DMS 273 treated with DMSO at 0.1 percent for 48 hours (cell line): ENCODE measurements around the gene LRP1B.

Source experiments
- DNase-seq: peaks from one replicate; lab custom pipeline; 2025; lab: John Stamatoyannopoulos, UW

LRP1B gene

GRCh38 chr2:141515931-141516330 is 614.9 kb downstream of the LRP1B start:
- no peak for DNase-seq

GRCh38 chr2:141513853-141514252 is 617.0 kb downstream of the LRP1B start:
- DNase-seq: no peak

GRCh38 chr2:141508806-141509595 is 621.8 kb downstream of the LRP1B start:
- DNase-seq: no peak

- DNase-seq: no peak
Observed at GRCh38 chr2:141508086-141508752, 622.6 kb downstream of the LRP1B start.

GRCh38 chr2:141506135-141506534 is 624.7 kb downstream of the LRP1B start:
- no peak for DNase-seq

GRCh38 chr2:141501752-141502151 is 629.1 kb downstream of the LRP1B start:
- peak; percentile 47 for DNase-seq

GRCh38 chr2:141499123-141499522 is 631.7 kb downstream of the LRP1B start:
- DNase-seq: no peak

- no peak for DNase-seq
Observed at GRCh38 chr2:141498561-141498960, 632.3 kb downstream of the LRP1B start.

GRCh38 chr2:141497272-141497671 is 633.5 kb downstream of the LRP1B start:
- no peak for DNase-seq

GRCh38 chr2:141496810-141497209 is 634.0 kb downstream of the LRP1B start:
- no peak for DNase-seq

GRCh38 chr2:141493936-141494335 is 636.9 kb downstream of the LRP1B start:
- DNase-seq: peak; percentile 85

GRCh38 chr2:141492816-141493215 is 638.0 kb downstream of the LRP1B start:
- DNase-seq: no peak

GRCh38 chr2:141490886-141491285 is 639.9 kb downstream of the LRP1B start:
- no peak for DNase-seq

- no peak for DNase-seq
Observed at GRCh38 chr2:141482697-141483096, 648.1 kb downstream of the LRP1B start.

GRCh38 chr2:141475801-141476200 is 655.0 kb downstream of the LRP1B start:
- no peak for DNase-seq

GRCh38 chr2:141468761-141469160 is 662.1 kb downstream of the LRP1B start:
- no peak for DNase-seq

GRCh38 chr2:141467331-141467730 is 663.5 kb downstream of the LRP1B start:
- no peak for DNase-seq

- no peak for DNase-seq
Observed at GRCh38 chr2:141464995-141465394, 665.8 kb downstream of the LRP1B start.

GRCh38 chr2:141458351-141458750 is 672.5 kb downstream of the LRP1B start:
- no peak for DNase-seq

- DNase-seq: no peak
Observed at GRCh38 chr2:141455877-141456276, 674.9 kb downstream of the LRP1B start.

GRCh38 chr2:141455211-141455826 is 675.5 kb downstream of the LRP1B start:
- no peak for DNase-seq

GRCh38 chr2:141440072-141440635 is 690.7 kb downstream of the LRP1B start:
- DNase-seq: no peak

GRCh38 chr2:141439524-141439923 is 691.3 kb downstream of the LRP1B start:
- no peak for DNase-seq
